Duodenal mucosa (tissue), 2 donors: ENCODE measurements around the gene LUC7L.

Source experiments
- H3K27ac ChIP-seq: one replicate; pipeline ENCODE4 v1.7.0; 2013; ENCODE audit warnings: low read depth, low read length
- H3K27me3 ChIP-seq, 2 donors: one replicate each; pipeline ENCODE4 v1.7.0; 2013; ENCODE audit warnings: low read length in 2 of 2, control low read depth in 1 of 2; ENCODE audit not compliant: insufficient read depth in 2 of 2, control insufficient read depth in 1 of 2
- H3K36me3 ChIP-seq, 2 donors: one replicate each; pipeline ENCODE4 v1.7.0; 2013; ENCODE audit warnings: low read length in 2 of 2, control low read depth in 1 of 2; ENCODE audit not compliant: insufficient read depth in 2 of 2, control insufficient read depth in 1 of 2
- H3K4me1 ChIP-seq, 2 donors: one replicate each; pipeline ENCODE4 v1.7.0; 2013; ENCODE audit warnings: low read length in 2 of 2, control low read depth in 1 of 2; ENCODE audit not compliant: insufficient read depth in 2 of 2, control insufficient read depth in 1 of 2
- H3K4me3 ChIP-seq, 2 donors: one replicate each; pipeline ENCODE4 v1.7.0; 2013; ENCODE audit warnings: low read length in 2 of 2, low read depth in 1 of 2
- H3K9ac ChIP-seq, 2 donors: one replicate each; pipeline ENCODE4 v1.7.0; 2013; ENCODE audit warnings: low read length in 2 of 2, low read depth in 1 of 2
- H3K9me3 ChIP-seq, 2 donors: one replicate each; pipeline ENCODE4 v1.7.0; 2013; ENCODE audit warnings: low read length in 2 of 2, control low read depth in 1 of 2; ENCODE audit not compliant: control insufficient read depth in 1 of 2

The LUC7L gene

DNA sequence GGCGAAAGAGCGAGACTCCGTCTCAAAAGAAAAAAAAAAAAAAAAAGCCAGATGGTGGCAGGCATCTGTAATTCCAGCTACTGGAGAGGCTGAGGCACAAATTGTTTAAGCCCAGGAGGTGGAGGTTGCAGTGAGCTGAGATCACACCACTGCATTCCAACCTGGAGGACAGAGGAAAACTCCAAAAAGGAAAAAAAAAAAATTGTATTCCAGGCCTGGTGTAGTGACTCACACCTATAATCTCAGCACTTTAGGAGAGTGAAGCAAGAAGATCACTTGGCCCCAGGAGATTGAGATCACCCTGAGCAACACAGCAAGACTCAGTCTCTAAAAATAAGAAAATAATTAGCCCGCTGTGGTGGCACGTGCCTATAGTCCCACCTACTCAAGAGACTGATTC is 28.9 kb downstream of the LUC7L start:
- Histone ChIP-seq H3K9me3 (no peaks in the 10 kb centered on the region), H3K9ac (no peak overlapping the region), H3K27ac (no peak overlapping the region), H3K4me3 (no peak overlapping the region), H3K4me1 (no peaks in the 10 kb centered on the region), H3K36me3 (peaks cover 23 to 72% of the 10 kb centered on the region in 2 donors), H3K27me3 (no peaks in the 10 kb centered on the region)

DNA sequence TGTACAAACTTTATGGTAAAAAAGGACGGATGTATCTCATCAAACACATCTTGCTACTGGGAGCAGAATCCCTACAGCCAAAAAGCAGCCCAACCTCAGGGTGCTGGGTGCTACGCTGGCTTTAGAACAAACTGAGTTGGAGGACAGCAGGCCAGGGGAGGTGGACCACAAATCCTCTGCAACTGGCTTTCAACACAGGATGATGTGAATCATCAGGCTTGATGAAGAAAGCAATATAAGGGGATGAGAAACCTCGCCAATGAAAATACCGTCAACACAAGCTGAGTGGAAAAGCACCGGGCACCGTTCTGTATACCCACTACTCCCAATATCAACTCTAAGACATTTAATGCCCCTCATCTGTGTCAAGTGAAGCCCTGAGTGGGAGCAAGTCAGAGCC is 34.7 kb downstream of the LUC7L start:
- Histone ChIP-seq H3K27me3 (no peaks in the 10 kb centered on the region), H3K4me1 (no peaks in the 10 kb centered on the region), H3K4me3 (no peak overlapping the region), H3K9me3 (no peaks in the 10 kb centered on the region), H3K9ac (no peak overlapping the region), H3K36me3 (peaks cover 36 to 91% of the 10 kb centered on the region in 2 donors), H3K27ac (no peak overlapping the region)

DNA sequence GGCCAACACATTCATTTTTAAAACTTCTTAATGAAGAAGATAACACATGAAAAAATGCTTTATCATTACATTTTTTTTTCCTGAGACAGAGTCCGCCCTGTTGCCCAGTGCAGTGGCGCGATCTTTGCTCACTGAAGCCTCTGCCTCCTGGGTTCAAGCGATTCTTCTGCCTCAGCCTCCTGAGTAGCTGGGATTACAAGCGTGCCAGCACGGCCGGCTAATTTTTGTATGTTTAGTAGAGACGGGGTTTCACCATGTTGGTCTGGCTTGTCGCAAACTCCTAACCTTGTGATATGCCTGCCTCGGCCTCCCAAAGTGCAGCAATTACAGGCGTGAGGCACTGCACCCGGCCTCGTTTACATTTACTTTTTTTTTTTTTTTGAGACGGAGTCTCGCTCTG is 35.8 kb downstream of the LUC7L start:
- Histone ChIP-seq H3K4me1 (no peaks in the 10 kb centered on the region), H3K4me3 (no peak overlapping the region), H3K27ac (no peak overlapping the region), H3K36me3 (peaks cover 35 to 92% of the 10 kb centered on the region in 2 donors), H3K27me3 (no peaks in the 10 kb centered on the region), H3K9me3 (no peaks in the 10 kb centered on the region), H3K9ac (no peak overlapping the region)

DNA sequence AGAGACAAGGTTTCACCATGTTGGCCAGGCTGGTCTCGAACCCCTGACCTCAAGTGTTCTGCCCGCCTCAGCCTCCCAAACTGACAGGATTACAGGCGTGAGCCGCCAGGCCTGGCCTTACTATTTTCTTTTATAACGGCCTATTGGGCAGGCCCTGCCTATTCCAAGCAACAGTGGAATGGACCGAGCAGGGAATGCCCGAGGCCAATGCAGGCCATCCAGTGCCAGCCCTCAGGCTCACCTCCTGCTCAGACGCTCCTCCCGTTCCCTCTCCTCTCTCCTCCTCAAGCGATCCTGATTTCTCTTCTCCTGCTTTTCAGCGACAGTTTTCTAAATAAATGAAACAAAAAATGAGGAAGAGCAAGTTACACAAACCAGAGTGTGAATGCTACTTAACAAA is 36.6 kb downstream of the LUC7L start:
- H3K36me3 ChIP-seq: peaks cover 32 to 89% of the 10 kb centered on the region in 2 donors
- no peaks in the 10 kb centered on the region for H3K9me3 ChIP-seq
- H3K4me3 ChIP-seq: no peak overlapping the region
- H3K27me3 ChIP-seq: no peaks in the 10 kb centered on the region
- H3K9ac ChIP-seq: no peak overlapping the region
- no peak overlapping the region for H3K27ac ChIP-seq
- no peaks in the 10 kb centered on the region for H3K4me1 ChIP-seq

DNA sequence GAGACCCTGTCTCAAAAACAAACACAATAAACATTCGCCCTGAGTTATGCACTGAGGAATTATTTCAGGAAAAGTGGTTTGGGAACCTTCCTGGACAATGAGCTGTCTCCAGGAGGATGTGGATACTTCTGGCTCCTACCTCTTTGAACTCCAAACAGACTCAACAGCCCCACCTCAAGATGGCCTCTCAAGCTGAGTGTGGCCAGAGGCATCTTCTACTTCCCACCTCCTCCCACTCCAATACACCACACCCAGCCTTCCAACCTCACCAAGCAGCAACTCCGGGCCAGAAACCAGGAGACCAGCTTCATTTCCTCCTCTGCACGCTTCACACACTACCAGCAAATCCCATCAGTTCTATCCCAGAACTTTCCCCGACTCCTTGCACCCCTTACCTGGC is 37.4 kb downstream of the LUC7L start:
- Histone ChIP-seq H3K9me3 (no peaks in the 10 kb centered on the region), H3K9ac (no peak overlapping the region), H3K4me1 (no peaks in the 10 kb centered on the region), H3K4me3 (no peak overlapping the region), H3K27me3 (no peaks in the 10 kb centered on the region), H3K27ac (no peak overlapping the region), H3K36me3 (peaks cover 32 to 90% of the 10 kb centered on the region in 2 donors)

DNA sequence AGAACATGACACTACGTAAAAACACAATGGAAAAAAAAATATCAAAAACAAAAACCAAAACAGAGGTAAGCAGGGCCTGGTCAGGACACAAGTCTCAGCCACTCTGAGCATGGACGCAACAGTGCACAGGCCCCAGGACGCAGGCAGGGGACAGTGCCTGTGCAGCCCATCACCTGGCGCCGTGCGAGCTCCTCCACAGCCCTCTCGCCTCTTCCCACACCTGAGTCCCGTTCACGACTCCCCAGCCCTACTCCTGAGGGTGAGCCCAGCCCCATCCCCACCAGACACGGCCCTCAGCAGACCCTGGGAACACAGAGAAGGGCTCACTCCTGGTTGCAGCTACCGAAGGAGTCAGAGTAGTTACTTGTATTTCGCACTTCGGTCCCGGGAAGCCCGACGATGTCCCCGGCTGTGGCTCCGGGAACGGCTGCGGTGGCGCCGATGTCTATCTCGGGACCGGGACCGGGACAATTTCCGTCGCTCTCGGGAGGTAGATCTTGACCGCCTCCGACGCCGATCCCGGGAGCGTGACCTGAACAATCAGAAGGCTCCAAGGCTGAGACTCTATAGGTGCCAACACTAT is 39.6 kb downstream of the LUC7L start:
- no peaks in the 10 kb centered on the region for H3K9me3 ChIP-seq
- peaks cover 24 to 70% of the 10 kb centered on the region in 2 donors for H3K36me3 ChIP-seq
- no peaks in the 10 kb centered on the region for H3K27me3 ChIP-seq
- no peak overlapping the region for H3K4me3 ChIP-seq
- H3K9ac ChIP-seq: no peak overlapping the region
- no peak overlapping the region for H3K27ac ChIP-seq
- H3K4me1 ChIP-seq: no peaks in the 10 kb centered on the region

DNA sequence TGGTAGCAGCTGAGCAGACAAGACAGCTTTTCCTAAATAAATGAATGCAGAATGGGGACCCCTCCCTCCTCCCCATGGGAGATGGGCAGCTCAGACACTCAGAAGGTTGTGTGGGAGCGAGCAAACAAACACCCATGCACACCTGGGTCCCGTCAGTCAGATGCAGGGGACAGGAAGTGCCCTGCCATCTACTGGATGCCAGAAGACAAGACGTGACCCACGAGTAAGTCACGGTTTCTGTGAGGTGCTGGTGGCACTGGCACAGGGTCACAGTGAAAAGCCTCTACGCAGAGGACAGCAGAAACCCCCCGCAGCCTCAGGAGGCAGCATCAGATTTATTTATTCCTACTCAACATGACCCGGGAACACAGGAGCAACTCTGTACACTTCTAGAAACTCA is 40.6 kb downstream of the LUC7L start:
- Histone ChIP-seq H3K4me3 (no peak overlapping the region), H3K4me1 (no peaks in the 10 kb centered on the region), H3K36me3 (peaks cover 19 to 61% of the 10 kb centered on the region in 2 donors), H3K9me3 (no peaks in the 10 kb centered on the region), H3K9ac (no peak overlapping the region), H3K27ac (no peak overlapping the region), H3K27me3 (no peaks in the 10 kb centered on the region)

DNA sequence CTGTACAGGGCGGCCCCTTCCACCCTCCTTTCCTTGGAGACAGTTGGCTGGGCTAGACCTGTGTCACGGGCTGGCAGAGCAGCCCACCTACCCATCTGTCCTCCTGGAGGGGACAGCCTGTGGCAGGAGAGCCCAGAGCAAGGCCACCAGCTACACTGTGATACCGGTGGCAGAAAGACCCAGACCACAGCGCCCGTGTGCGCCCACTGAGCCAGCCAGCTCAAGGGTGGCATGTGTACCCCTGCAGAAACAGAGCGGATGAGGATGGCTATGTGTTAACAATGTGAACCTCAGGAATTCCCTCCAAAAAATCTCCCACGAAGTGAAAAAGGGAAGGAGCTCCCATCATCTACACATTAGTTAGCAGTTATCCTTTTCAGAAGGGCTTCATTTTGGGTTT is 41.9 kb downstream of the LUC7L start:
- H3K36me3 ChIP-seq: peaks cover 14 to 48% of the 10 kb centered on the region in 2 donors
- H3K27ac ChIP-seq: no peak overlapping the region
- no peaks in the 10 kb centered on the region for H3K9me3 ChIP-seq
- H3K4me3 ChIP-seq: no peak overlapping the region
- no peaks in the 10 kb centered on the region for H3K27me3 ChIP-seq
- no peak overlapping the region for H3K9ac ChIP-seq
- H3K4me1 ChIP-seq: no peaks in the 10 kb centered on the region

DNA sequence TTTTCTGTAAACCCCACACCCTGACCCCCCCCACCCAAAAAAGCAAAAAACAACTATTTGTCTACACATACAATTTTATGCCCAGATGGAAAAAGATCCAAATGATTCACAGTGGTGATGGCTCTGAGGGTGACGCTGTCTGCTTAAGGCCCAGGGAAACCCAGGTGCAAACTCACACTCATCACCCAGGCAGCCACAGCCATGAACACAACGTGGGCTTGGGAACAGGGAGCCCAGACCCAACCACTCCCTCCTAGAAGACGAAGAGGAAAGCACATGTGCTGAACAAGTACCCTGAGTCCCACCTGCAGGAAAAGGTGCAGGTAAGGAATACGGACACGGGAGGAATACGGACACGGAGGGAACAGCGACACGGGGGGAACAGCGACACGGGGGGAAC is 43.6 kb downstream of the LUC7L start:
- H3K4me1 ChIP-seq: peaks cover 10 to 11% of the 10 kb centered on the region in 2 donors
- H3K9ac ChIP-seq: no peak overlapping the region
- no peak overlapping the region for H3K27ac ChIP-seq
- H3K36me3 ChIP-seq: peaks cover 10 to 33% of the 10 kb centered on the region in 2 donors
- no peak overlapping the region for H3K4me3 ChIP-seq
- H3K27me3 ChIP-seq: peaks cover 4 to 5% of the 10 kb centered on the region in 2 donors
- no peaks in the 10 kb centered on the region for H3K9me3 ChIP-seq

DNA sequence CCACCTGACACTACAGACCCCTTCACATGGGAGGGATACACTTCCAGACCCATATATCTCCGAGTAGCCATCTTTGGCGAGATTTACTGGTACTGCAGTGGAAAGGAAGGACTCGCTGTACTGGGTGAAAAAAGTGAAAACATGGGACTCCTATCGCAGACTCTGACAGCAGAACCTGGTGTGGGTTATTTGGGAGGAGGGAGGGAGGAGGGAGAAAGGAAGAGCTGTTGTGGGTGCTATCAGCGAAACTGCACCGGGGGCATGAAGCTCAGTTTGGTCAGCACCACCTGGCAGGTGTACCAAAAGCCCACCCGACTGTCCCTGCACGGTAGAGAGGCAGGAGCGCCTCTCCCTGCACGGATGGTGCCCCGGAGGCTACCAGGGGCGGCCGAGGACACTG is 44.0 kb downstream of the LUC7L start:
- Histone ChIP-seq H3K4me3 (no peak overlapping the region), H3K27ac (no peak overlapping the region), H3K27me3 (peaks cover 4 to 9% of the 10 kb centered on the region in 2 donors), H3K36me3 (peaks cover 10 to 28% of the 10 kb centered on the region in 2 donors), H3K4me1 (peaks cover 10 to 14% of the 10 kb centered on the region in 2 donors), H3K9me3 (no peaks in the 10 kb centered on the region), H3K9ac (no peak overlapping the region)

DNA sequence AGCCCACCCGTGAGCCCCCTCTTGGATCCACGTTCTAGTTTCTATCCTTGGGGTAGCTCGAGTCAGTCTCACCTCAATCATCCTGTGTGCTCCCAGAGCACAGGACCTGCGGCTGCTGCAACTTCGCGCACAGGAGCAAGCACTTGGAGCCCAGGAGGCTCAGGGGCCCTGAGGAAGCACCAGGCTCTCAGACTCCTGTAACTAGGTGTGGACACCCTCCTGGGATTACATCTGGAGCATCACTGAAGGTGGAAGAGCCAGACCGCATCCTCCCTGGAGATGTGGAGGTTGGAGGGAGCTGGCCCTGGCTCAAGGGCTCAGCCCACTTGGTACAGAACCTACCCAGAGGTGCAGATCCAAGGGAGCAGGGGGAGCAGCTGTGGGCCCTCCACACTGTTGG is 46.2 kb downstream of the LUC7L start:
- H3K4me1 ChIP-seq: peaks cover 10 to 14% of the 10 kb centered on the region in 2 donors
- no peak overlapping the region for H3K27ac ChIP-seq
- peaks cover 5 to 9% of the 10 kb centered on the region in 2 donors for H3K36me3 ChIP-seq
- H3K4me3 ChIP-seq: no peak overlapping the region
- H3K9ac ChIP-seq: no peak overlapping the region
- H3K27me3 ChIP-seq: peaks cover 20 to 23% of the 10 kb centered on the region in 2 donors
- H3K9me3 ChIP-seq: no peaks in the 10 kb centered on the region
